Coronary artery (tissue), 2 donors: ENCODE results near the gene TCF20.

Experiments
- DNase-seq: peaks from one replicate; pipeline ENCODE4 v3.0.0-alpha.2; 2017; ENCODE audit warnings: low spot score
- H3K27ac ChIP-seq, 2 donors: fragments of 200-600 bp; sonication (generic); one replicate each; pipeline ENCODE4 v1.5.1; 2016 to 2019
- H3K4me3 ChIP-seq: fragments of 200-600 bp; sonication (generic); 2 replicates; pipeline ENCODE4 v1.5.1; 2016; ENCODE audit warnings: mild to moderate bottlenecking, moderate library complexity
- CTCF ChIP-seq: fragments of 200-600 bp; sonication (generic); IDR thresholded peaks from one replicate; pipeline ENCODE4 v1.5.1; 2019; ENCODE audit warnings: antibody characterized with exemption

TCF20 gene

GRCh38 chr22:42294034-42294985, 23.9 kb upstream of the TCF20 start:
- no peak overlapping the region for H3K27ac ChIP-seq
- no peak overlapping the region for H3K4me3 ChIP-seq
- no peak for DNase-seq
- TF ChIP-seq CTCF, result no peak

GRCh38 chr22:42292732-42293520, 22.5 kb upstream of the TCF20 start:
- DNase-seq, result no peak
- TF ChIP-seq CTCF, result no peak
- no peak overlapping the region for H3K27ac ChIP-seq
- no peak overlapping the region for H3K4me3 ChIP-seq

GRCh38 chr22:42291287-42291686, 20.8 kb upstream of the TCF20 start:
- no peak for DNase-seq
- H3K27ac ChIP-seq, result no peak overlapping the region
- TF ChIP-seq CTCF, result no peak

GRCh38 chr22:42289671-42290541, 19.5 kb upstream of the TCF20 start:
- TF ChIP-seq CTCF, result no peak
- Histone ChIP-seq H3K27ac (no peak overlapping the region), H3K4me3 (no peak overlapping the region)
- DNase-seq, result no peak

More at GRCh38 chr22:42291287-42291686, 20.8 kb upstream of the TCF20 start:
- H3K4me3 ChIP-seq, result no peak overlapping the region

GRCh38 chr22:42288791-42289190, 18.3 kb upstream of the TCF20 start:
- no peak overlapping the region for H3K4me3 ChIP-seq
- TF ChIP-seq CTCF, result no peak
- no peak overlapping the region for H3K27ac ChIP-seq
- DNase-seq, result no peak

GRCh38 chr22:42287174-42287890, 16.9 kb upstream of the TCF20 start:
- H3K4me3 ChIP-seq, result no peak overlapping the region
- DNase-seq, result no peak
- TF ChIP-seq CTCF, result no peak

More at GRCh38 chr22:42287174-42287890, 16.9 kb upstream of the TCF20 start:
- no peak overlapping the region for H3K27ac ChIP-seq
